IMR-90 (cell line): ENCODE results near the gene TMEM43. TPM values are rescaled to one million over a fixed set of nuclear protein-coding genes. Genes with fewer than 3 reads are reported as not detected.

Experiments
- ATAC-seq: fragments of 200-7000 bp; cut with Tn5 transposase; 2 replicates; pipeline ENCODE4 v1.9.1; 2020; ENCODE audit warnings: low read depth, mild to moderate bottlenecking, moderate library complexity
- BruUV-seq: library from RNA; stranded (reverse); fragments of 400-500 nt; replicated peaks from 2 replicates; lab custom pipeline; 2021; lab: Mats Ljungman, UMichigan
- CTCF ChIA-PET: fragments of 300-600 bp; formaldehyde crosslinking; extraction: SDS; loops from one replicate; lab custom pipeline; 2021; ENCODE audit warnings: antibody characterized with exemption; lab: Yijun Ruan, JAX
- POLR2A ChIA-PET: fragments of 300-600 bp; sonication (Branson Sonifier 250); formaldehyde crosslinking; loops from one replicate; lab custom pipeline; 2022; ENCODE audit warnings: antibody characterized with exemption; ENCODE audit not compliant: unreplicated experiment; lab: Charles Lee
- DNase-seq: peaks from one replicate; pipeline ENCODE4 v3.0.0; 2013
- H2AFZ ChIP-seq: replicated peaks from 2 replicates; pipeline ENCODE3; 2013; ENCODE audit warnings: low read length, mild to moderate bottlenecking; ENCODE audit not compliant: poor library complexity
- H2AK5ac ChIP-seq: 2 replicates; pipeline ENCODE4 v1.6.1; 2013; ENCODE audit warnings: low read depth, low read length, inconsistent platforms
- H2AK9ac ChIP-seq: replicated peaks from 2 replicates; pipeline ENCODE3; 2013; ENCODE audit warnings: mild to moderate bottlenecking, low read depth, low read length, moderate library complexity; ENCODE audit not compliant: poor library complexity
- H2BK120ac ChIP-seq: 2 replicates; pipeline ENCODE4 v1.6.1; 2013; ENCODE audit warnings: low read depth, low read length, inconsistent platforms
- H2BK15ac ChIP-seq: 3 replicates; pipeline ENCODE4 v1.6.1; 2013; ENCODE audit warnings: low read depth, low read length, inconsistent platforms
- H2BK20ac ChIP-seq: 2 replicates; pipeline ENCODE4 v1.6.1; 2013; ENCODE audit warnings: low read depth, mild to moderate bottlenecking, inconsistent platforms, low read length, moderate library complexity
- H2BK5ac ChIP-seq: 2 replicates; pipeline ENCODE4 v1.6.1; 2013; ENCODE audit warnings: mild to moderate bottlenecking, low read depth, low read length, inconsistent platforms; ENCODE audit not compliant: poor library complexity, severe bottlenecking
- H3K14ac ChIP-seq: replicated peaks from 2 replicates; pipeline ENCODE4 v1.6.1; 2013; ENCODE audit warnings: low read depth, low read length, inconsistent platforms
- H3K18ac ChIP-seq: 2 replicates; pipeline ENCODE4 v1.6.1; 2013; ENCODE audit warnings: low read depth, low read length, control low read depth
- H3K23ac ChIP-seq: 2 replicates; pipeline ENCODE4 v1.6.1; 2013; ENCODE audit warnings: low read depth, low read length, inconsistent platforms
- H3K27ac ChIP-seq: 2 replicates; pipeline ENCODE4 v1.5.1; 2013; ENCODE audit warnings: mild to moderate bottlenecking, control low read depth, low read length; ENCODE audit not compliant: insufficient read depth
- H3K27me3 ChIP-seq: 2 replicates; pipeline ENCODE4 v1.6.1; 2013; ENCODE audit warnings: low read length; ENCODE audit not compliant: control insufficient read depth, insufficient read depth
- H3K36me3 ChIP-seq: 2 replicates; pipeline ENCODE4 v1.6.1; 2013; ENCODE audit warnings: low read length, mixed read lengths; ENCODE audit not compliant: control insufficient read depth, insufficient read depth
- H3K4ac ChIP-seq: 2 replicates; pipeline ENCODE4 v1.6.1; 2013; ENCODE audit warnings: low read depth, low read length, inconsistent platforms
- H3K4me1 ChIP-seq: 2 replicates; pipeline ENCODE4 v1.6.1; 2013; ENCODE audit warnings: low read length, mixed read lengths; ENCODE audit not compliant: control insufficient read depth, insufficient read depth
- H3K4me2 ChIP-seq: 2 replicates; pipeline ENCODE4 v1.6.1; 2013; ENCODE audit warnings: low read depth, mild to moderate bottlenecking, control low read depth, low read length, moderate library complexity
- H3K4me3 ChIP-seq: 2 replicates; pipeline ENCODE4 v1.5.1; 2013; ENCODE audit warnings: low read depth, mild to moderate bottlenecking, control low read depth, low read length, moderate library complexity; ENCODE audit not compliant: insufficient read depth
- H3K56ac ChIP-seq: 2 replicates; pipeline ENCODE4 v1.6.1; 2013; ENCODE audit warnings: low read length, inconsistent platforms; ENCODE audit not compliant: insufficient read depth; ENCODE audit errors: extremely low read depth
- H3K79me1 ChIP-seq, 2 experiments: 2 replicates each; pipeline ENCODE4 v1.6.1; 2013; ENCODE audit warnings: low read length in 2 of 2, inconsistent platforms in 1 of 2, low read depth in 1 of 2
- H3K9ac ChIP-seq: 2 replicates; pipeline ENCODE4 v1.6.1; 2013; ENCODE audit warnings: low read depth, low read length, control low read depth
- H3K9me1 ChIP-seq: 2 replicates; pipeline ENCODE4 v1.6.1; 2013; ENCODE audit warnings: low read length, inconsistent platforms; ENCODE audit not compliant: insufficient read depth
- H3K9me3 ChIP-seq: 2 replicates; pipeline ENCODE4 v1.6.1; 2013; ENCODE audit warnings: low read length; ENCODE audit not compliant: control insufficient read depth, insufficient read depth
- H4K20me1 ChIP-seq: 2 replicates; pipeline ENCODE4 v1.6.1; 2013; ENCODE audit warnings: low read length, inconsistent platforms; ENCODE audit not compliant: insufficient read depth
- H4K5ac ChIP-seq: 2 replicates; pipeline ENCODE4 v1.6.1; 2013; ENCODE audit warnings: mild to moderate bottlenecking, low read depth, low read length, control low read depth
- H4K8ac ChIP-seq, 2 experiments: 2 replicates each; pipeline ENCODE4 v1.6.1; 2013; ENCODE audit warnings: low read depth in 2 of 2, low read length in 2 of 2, control low read depth in 1 of 2, inconsistent platforms in 1 of 2
- H4K91ac ChIP-seq: 2 replicates; pipeline ENCODE4 v1.6.1; 2013; ENCODE audit warnings: low read depth, low read length, inconsistent platforms; ENCODE audit not compliant: insufficient read depth
- BHLHE40 ChIP-seq: fragments of 150-350 bp; IDR thresholded peaks from 2 replicates; pipeline ENCODE4 v1.6.1; 2016; ENCODE audit warnings: mild to moderate bottlenecking, low read depth, low read length
- CHD1 ChIP-seq: IDR thresholded peaks from 2 replicates; pipeline ENCODE4 v1.6.1; 2012; ENCODE audit warnings: low read depth, low read length, improper control_type of control experiment
- CTCF ChIP-seq: conservative IDR thresholded peaks from 2 replicates; pipeline ENCODE4 v1.5.1; 2012; ENCODE audit warnings: mild to moderate bottlenecking, low read depth, low read length, improper control_type of control experiment
- ELK1 ChIP-seq: fragments of 150-350 bp; IDR thresholded peaks from 2 replicates; pipeline ENCODE4 v1.6.1; 2016; ENCODE audit warnings: low read depth, mild to moderate bottlenecking, low read length, moderate library complexity, borderline replicate concordance
- FOS ChIP-seq: fragments of 150-350 bp; IDR thresholded peaks from 2 replicates; pipeline ENCODE4 v1.6.1; 2016; ENCODE audit warnings: low read depth, low read length
- MAFK ChIP-seq: IDR thresholded peaks from 2 replicates; pipeline ENCODE4 v1.6.1; 2012; ENCODE audit warnings: low read depth, low read length, improper control_type of control experiment
- NFE2L2 ChIP-seq: fragments of 150-350 bp; IDR thresholded peaks from 2 replicates; pipeline ENCODE4 v1.6.1; 2016; ENCODE audit warnings: low read depth, mild to moderate bottlenecking, low read length
- POLR2A ChIP-seq: IDR thresholded peaks from 2 replicates; pipeline ENCODE4 v1.6.1; 2012; ENCODE audit warnings: mild to moderate bottlenecking, low read depth, low read length
- RAD21 ChIP-seq: IDR thresholded peaks from 2 replicates; pipeline ENCODE4 v1.6.1; 2012; ENCODE audit warnings: low read length, improper control_type of control experiment
- RCOR1 ChIP-seq: IDR thresholded peaks from 2 replicates; pipeline ENCODE4 v1.6.1; 2012; ENCODE audit warnings: mild to moderate bottlenecking, low read length, improper control_type of control experiment; ENCODE audit not compliant: insufficient replicate concordance
- RFX5 ChIP-seq: IDR thresholded peaks from 2 replicates; pipeline ENCODE4 v1.8.0; 2012; ENCODE audit warnings: low read depth, mild to moderate bottlenecking, low read length, moderate library complexity
- SMC3 ChIP-seq: fragments of 150-350 bp; IDR thresholded peaks from 2 replicates; pipeline ENCODE4 v1.6.1; 2016; ENCODE audit warnings: low read depth, mild to moderate bottlenecking, antibody characterized with exemption, low read length, moderate library complexity
- USF2 ChIP-seq: fragments of 150-350 bp; IDR thresholded peaks from 2 replicates; pipeline ENCODE4 v1.6.1; 2017; ENCODE audit warnings: mild to moderate bottlenecking, antibody characterized with exemption, low read length, low read depth
- WGBS, 2 experiments: methylation state at CpG; one replicate each; pipeline versions ENCODE4 v1.1.5 to v1.1.7; 2013; ENCODE audit warnings: missing lambda C conversion rate in 2 of 2; ENCODE audit not compliant: insufficient read length in 1 of 2; ENCODE audit errors: extremely low coverage in 2 of 2; 5-methylcytosine and 5-hydroxymethylcytosine counted together
- dilution Hi-C: fragments of 300-500 bp; cut with HindIII; formaldehyde crosslinking; loops from one replicate; pipeline ENCODE4 v1.14.3; 2018; ENCODE audit warnings: low sequenced_read_pairs; ENCODE audit not compliant: unreplicated experiment
- in situ Hi-C: fragments of 300-500 bp; cut with MboI; formaldehyde crosslinking; loops from 3 replicates; pipeline ENCODE4 v1.14.3; 2019; ENCODE audit warnings: low sequenced_read_pairs, inconsistent platforms, mixed read lengths
- intact Hi-C: fragments of 100-400 bp; cut with micrococcal nuclease; formaldehyde crosslinking; loops from 2 replicates; pipeline ENCODE4 v1.10.0; 2022
- polyA plus RNA-seq, 3 experiments: library from polyadenylated mRNA; depleted of rRNA; stranded (reverse); fragments of >200 nt; gene quantifications; 2 replicates each; pipeline ENCODE4 v1.2.3, GENCODE V29; 2012; ENCODE audit warnings: low replicate concordance in 1 of 3
- total RNA-seq: library from RNA; depleted of rRNA; stranded (reverse); fragments of >200 nt; gene quantifications from 2 replicates; pipeline ENCODE4 v1.2.3, GENCODE V29; 2012

Gene TMEM43
- total and polyA plus RNA-seq, 2 of the 4 experiments (the other 2 are of a cell fraction), result 109 to 114 TPM

GRCh38 chr3:14179114-14179465, 54.2 kb downstream of the TMEM43 start (continued):
- TF ChIP-seq ELK1, result no peak
- TF ChIP-seq CHD1, result no peak
- TF ChIP-seq RCOR1, result no peak
- no peak for TF ChIP-seq RAD21

- Histone ChIP-seq H3K9me1 (no peaks in the 10 kb centered on the region; the same call in 1 of the 2 replicates), H2BK120ac (no peak overlapping the region), H3K4me2 (no peak overlapping the region), H3K9ac (no peak overlapping the region), H2AK5ac (no peak overlapping the region), H2BK5ac (no peak overlapping the region), H3K4me3 (no peak overlapping the region), H3K23ac (no peak overlapping the region), H3K18ac (no peak overlapping the region), H3K4ac (no peak overlapping the region), H3K36me3 (peaks cover 5% of the 10 kb centered on the region), H4K20me1 (peaks cover 7% of the 10 kb centered on the region; the same call in 1 of the 2 replicates), H4K91ac (no peak overlapping the region), H3K4me1 (peaks cover 3% of the 10 kb centered on the region), H3K14ac (no peak overlapping the region), H3K79me1 (peaks cover 25 to 49% of the 10 kb centered on the region in 2 experiments), H4K8ac (no peak overlapping the region), H4K5ac (no peak overlapping the region), H2BK15ac (no peak overlapping the region), H3K27me3 (no peaks in the 10 kb centered on the region), H3K9me3 (no peaks in the 10 kb centered on the region), H3K56ac (no peak overlapping the region), H2BK20ac (no peak overlapping the region), H3K27ac (no peak overlapping the region), H2AK9ac (no peak overlapping the region), H2AFZ (no peak overlapping the region)
- ATAC-seq (no peak), DNase-seq (no peak)
- no CpG with 5 or more reads among the region's 1 CpG for WGBS, 2 experiments
- intact Hi-C loops, result loop anchor here (5.0 kb wide), 1 partner anchor 282 kb away; no protein-coding TSS in a partner anchor
- in situ Hi-C loops, result no loop called here
- ChIA-PET POLR2A (no interaction called here), CTCF (no interaction called here)
- BruUV-seq, result no TSS peak
- dilution Hi-C loops, result no loop called here
- TF ChIP-seq ELK1, result no peak
- TF ChIP-seq RFX5, result no peak
- TF ChIP-seq CHD1, result no peak
- TF ChIP-seq USF2, result no peak
- TF ChIP-seq SMC3, result no peak
- TF ChIP-seq NFE2L2, result no peak
- no peak for TF ChIP-seq BHLHE40
- no peak for TF ChIP-seq CTCF
- no peak for TF ChIP-seq FOS
- no peak for TF ChIP-seq RCOR1
- no peak for TF ChIP-seq MAFK
- TF ChIP-seq POLR2A, result no peak
Measured at GRCh38 chr3:14179795-14180194, 54.9 kb downstream of the TMEM43 start.
